Caco-2 (cell line): Measurements from ENCODE around the gene GPR161. TPM values are rescaled to one million over a fixed set of nuclear protein-coding genes. Genes with fewer than 3 reads are reported as not detected.
A peak's percentile ranks its signal among the peaks of the same experiment; 100 is the strongest.

Source experiments
- BruUV-seq: library from RNA; stranded (reverse); fragments of 400-500 nt; replicated peaks from 2 replicates; lab custom pipeline; 2021; lab: Mats Ljungman, UMichigan
- CTCF ChIA-PET: fragments of 300-600 bp; sonication (Branson Sonifier 250); formaldehyde crosslinking; loops from one replicate; lab custom pipeline; 2022; ENCODE audit warnings: antibody characterized with exemption; lab: Charles Lee
- POLR2A ChIA-PET: fragments of 300-600 bp; sonication (Branson Sonifier 250); formaldehyde crosslinking; loops from one replicate; lab custom pipeline; 2022; ENCODE audit warnings: antibody characterized with exemption; lab: Charles Lee
- DNase-seq, 2 experiments: peaks; one replicate each; pipeline versions ENCODE4 v3.0.0 to v3.0.0-alpha.2; 2020 to 2022
- H3K27me3 ChIP-seq: replicated peaks from 2 replicates; pipeline ENCODE4 v1.6.0; 2011; ENCODE audit warnings: low read length; ENCODE audit not compliant: control insufficient read depth, insufficient read depth
- H3K36me3 ChIP-seq: 2 replicates; pipeline ENCODE4 v1.5.1; 2011; ENCODE audit warnings: low read length; ENCODE audit not compliant: control insufficient read depth, insufficient read depth
- H3K4me1 ChIP-seq: fragments of 250-450 bp; sonication (Bioruptor Pico); 2 replicates; pipeline ENCODE4 v1.5.1; 2020; ENCODE audit warnings: mild to moderate bottlenecking
- H3K4me3 ChIP-seq: 2 replicates; pipeline ENCODE4 v1.5.1; 2011; ENCODE audit warnings: low read depth, mild to moderate bottlenecking, control low read depth, low read length
- H3K9me3 ChIP-seq: fragments of 250-450 bp; sonication (Bioruptor Pico); 2 replicates; pipeline ENCODE4 v1.5.1; 2020; ENCODE audit warnings: mild to moderate bottlenecking, moderate library complexity
- H3K27ac Mint-ChIP-seq: one replicate; pipeline ENCODE4 v1.8.0; 2022; ENCODE audit warnings: mixed read lengths; ENCODE audit not compliant: unreplicated experiment
- H3K27me3 Mint-ChIP-seq: one replicate; pipeline ENCODE4 v1.8.0; 2022; ENCODE audit warnings: mixed read lengths; ENCODE audit not compliant: insufficient read depth, unreplicated experiment
- H3K36me3 Mint-ChIP-seq: one replicate; pipeline ENCODE4 v1.8.0; 2022; ENCODE audit warnings: mild to moderate bottlenecking, mixed read lengths; ENCODE audit not compliant: insufficient read depth, unreplicated experiment
- H3K4me1 Mint-ChIP-seq: one replicate; pipeline ENCODE4 v1.8.0; 2022; ENCODE audit warnings: low read depth, mixed read lengths; ENCODE audit not compliant: unreplicated experiment
- H3K4me3 Mint-ChIP-seq: one replicate; pipeline ENCODE4 v1.8.0; 2022; ENCODE audit warnings: mild to moderate bottlenecking, moderate library complexity, mixed read lengths; ENCODE audit not compliant: unreplicated experiment
- H3K9me3 Mint-ChIP-seq: one replicate; pipeline ENCODE4 v1.8.0; 2022; ENCODE audit warnings: mixed read lengths; ENCODE audit not compliant: unreplicated experiment
- CTCF ChIP-seq, 2 experiments: fragments of 200-600 bp in 1 of 2; IDR thresholded peaks; 1 replicate in 1 of 2; 2 replicates in 1 of 2; pipeline versions ENCODE4 v1.5.1 to v1.8.0; 2011 to 2022; ENCODE audit warnings: antibody characterized with exemption in 1 of 2, control low read depth in 1 of 2, inconsistent platforms in 1 of 2, low read depth in 1 of 2, low read length in 1 of 2, mild to moderate bottlenecking in 1 of 2, moderate library complexity in 1 of 2; ENCODE audit not compliant: insufficient read depth in 1 of 2, severe bottlenecking in 1 of 2, unreplicated experiment in 1 of 2
- intact Hi-C: fragments of 100-400 bp; cut with micrococcal nuclease; formaldehyde crosslinking; loops from one replicate; pipeline ENCODE4 v1.10.0; 2022; ENCODE audit not compliant: unreplicated experiment
- total RNA-seq: library from RNA; stranded (reverse); gene quantifications from 2 replicates; pipeline ENCODE4 v1.2.3, GENCODE V29; 2022

Gene GPR161
- total RNA-seq, 1 experiment from 2014 or later = 38.2 TPM

DNA sequence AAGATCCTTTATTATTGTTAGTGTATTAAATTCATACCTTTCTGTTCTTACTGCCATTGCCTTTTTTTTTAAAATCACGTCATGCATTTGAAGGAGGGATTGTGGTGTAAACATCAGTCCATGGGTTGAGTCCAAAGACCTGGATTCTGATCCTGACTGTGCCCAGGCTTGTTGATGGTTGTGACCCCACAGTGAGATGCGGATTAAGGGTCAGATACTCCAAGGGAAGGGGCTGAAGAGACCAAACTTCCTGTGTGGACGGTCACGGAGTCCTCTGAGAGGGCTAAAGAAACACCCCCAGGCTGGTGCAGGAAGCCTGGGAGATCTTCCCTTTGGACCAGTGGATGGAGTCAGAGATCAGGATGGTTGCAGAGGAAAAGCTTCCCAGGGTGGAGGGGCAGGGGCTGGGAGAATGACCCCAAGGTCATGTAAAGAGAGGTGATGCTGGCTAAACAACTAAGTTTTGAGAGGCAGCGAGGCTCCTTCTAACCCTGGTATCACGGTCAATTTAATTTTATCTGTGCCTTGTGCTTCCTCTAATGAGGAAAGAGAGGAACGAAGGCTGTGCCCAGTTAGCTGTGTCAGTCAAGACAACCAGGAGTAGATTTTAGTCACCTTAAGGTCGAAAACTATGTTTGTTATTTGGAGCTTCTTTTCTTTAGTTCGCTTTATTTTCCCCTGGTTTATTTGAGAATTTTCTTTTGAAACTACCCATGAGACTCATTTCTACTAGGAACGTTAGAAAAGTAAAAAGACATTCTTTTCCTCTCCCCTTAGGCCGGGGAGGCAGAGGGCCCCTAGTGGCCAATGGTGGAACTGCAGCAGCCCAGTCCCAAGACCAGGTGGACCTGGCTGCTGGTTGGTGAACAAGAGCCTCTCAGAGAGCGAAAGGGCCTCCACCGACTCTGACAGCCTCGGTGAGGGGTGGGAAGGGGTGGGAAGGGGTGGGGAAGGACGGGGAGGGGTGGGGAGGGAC is 8.7 kb upstream of the GPR161 start:
- intact Hi-C loops = loop anchor here (1.0 to 10.0 kb wide), 5 partner anchors 9 to 211 kb away; partner anchors contain the start of genes DCAF6, GPR161, MPC2 and TIPRL
- Mint-ChIP-seq H3K27ac (peak overlapping the region; percentile 53), H3K4me1 (peaks cover 32% of the 10 kb centered on the region), H3K9me3 (no peaks in the 10 kb centered on the region), H3K4me3 (peak overlapping the region; percentile 68), H3K36me3 (peaks cover 20% of the 10 kb centered on the region), H3K27me3 (no peaks in the 10 kb centered on the region)
- POLR2A ChIA-PET = no interaction called here
- no peak overlapping the region for H3K4me3 ChIP-seq
- no peaks in the 10 kb centered on the region for H3K27me3 ChIP-seq
- CTCF ChIA-PET = interaction anchor here (0.6 to 0.7 kb wide), 2 partner anchors 9 to 63 kb away, joined by 3 to 4 read pairs; partner anchors contain the start of gene GPR161
- no peaks in the 10 kb centered on the region for H3K36me3 ChIP-seq
- H3K4me1 ChIP-seq = peaks cover 36% of the 10 kb centered on the region
- peak; percentile 96 to 98 for TF ChIP-seq CTCF (IDR thresholded peaks at IDR 0.05; ENCODE audit: insufficient read depth in 1 of 2, low read depth in 1 of 2, low read length in 1 of 2, severe bottlenecking in 1 of 2, unreplicated experiment in 1 of 2)
- DNase-seq = peak; percentile 93 to 95
- BruUV-seq = no TSS peak
- H3K9me3 ChIP-seq = no peaks in the 10 kb centered on the region

- POLR2A ChIA-PET = no interaction called here
- H3K4me3 Mint-ChIP-seq = no peak overlapping the region
- H3K9me3 ChIP-seq = no peaks in the 10 kb centered on the region
- H3K27me3 ChIP-seq = no peaks in the 10 kb centered on the region
- no peaks in the 10 kb centered on the region for H3K27me3 Mint-ChIP-seq
- H3K36me3 Mint-ChIP-seq = peaks cover 23% of the 10 kb centered on the region
- no peak overlapping the region for H3K4me3 ChIP-seq
- H3K27ac Mint-ChIP-seq = peak overlapping the region; percentile 65
- no peaks in the 10 kb centered on the region for H3K36me3 ChIP-seq
- no TSS peak for BruUV-seq
- H3K4me1 Mint-ChIP-seq = peaks cover 25% of the 10 kb centered on the region
- H3K9me3 Mint-ChIP-seq = no peaks in the 10 kb centered on the region
- no peak for TF ChIP-seq CTCF (IDR thresholded peaks at IDR 0.05; ENCODE audit: insufficient read depth in 1 of 2, low read depth in 1 of 2, low read length in 1 of 2, severe bottlenecking in 1 of 2, unreplicated experiment in 1 of 2)
- peak; percentile 47 to 49 for DNase-seq
- intact Hi-C loops = loop anchor here (10.0 kb wide), 1 partner anchor 207 kb away; the partner anchor contains the start of genes DCAF6 and MPC2
- CTCF ChIA-PET = interaction anchor here (0.8 to 1.0 kb wide), 2 partner anchors 25 to 59 kb away, joined by 3 to 7 read pairs; no protein-coding TSS in a partner anchor
- H3K4me1 ChIP-seq = peaks cover 36% of the 10 kb centered on the region
Measured at GRCh38 chr1:168141871-168142385, 5.2 kb upstream of the GPR161 start.

GRCh38 chr1:168139070-168139469 is 2.3 kb upstream of the GPR161 start:
- Histone ChIP-seq H3K9me3 (no peaks in the 10 kb centered on the region), H3K36me3 (no peaks in the 10 kb centered on the region; the same call in 1 of the 2 replicates), H3K4me1 (peaks cover 38% of the 10 kb centered on the region), H3K27me3 (no peaks in the 10 kb centered on the region), H3K4me3 (no peak overlapping the region)
- Mint-ChIP-seq H3K9me3 (no peaks in the 10 kb centered on the region), H3K4me3 (no peak overlapping the region), H3K27ac (peak overlapping the region; percentile 45), H3K27me3 (no peaks in the 10 kb centered on the region), H3K4me1 (peaks cover 24% of the 10 kb centered on the region), H3K36me3 (peaks cover 12% of the 10 kb centered on the region)
- DNase-seq = no peak
- ChIA-PET CTCF (no interaction called here), POLR2A (no interaction called here)
- intact Hi-C loops = no loop called here
- no TSS peak for BruUV-seq
- TF ChIP-seq CTCF (IDR thresholded peaks at IDR 0.05; ENCODE audit: insufficient read depth in 1 of 2, low read depth in 1 of 2, low read length in 1 of 2, severe bottlenecking in 1 of 2, unreplicated experiment in 1 of 2) = no peak
